ENCODE results near the gene MTFR2. TPM values are rescaled to one million over a fixed set of nuclear protein-coding genes. Genes with fewer than 3 reads are reported as not detected.

The MTFR2 gene
- total RNA-seq, 1 experiment from 2014 or later, result 6.0 TPM

- intact Hi-C loops (cut with micrococcal nuclease), result no loop called here
- ChIA-PET CTCF (interaction anchor here (2.0 kb wide), 1 partner anchor 17 kb away, joined by 18 read pairs; no protein-coding TSS in a partner anchor), POLR2A (no interaction called here)
- Mint-ChIP-seq H3K36me3 (ENCODE audit: insufficient read depth, unreplicated experiment) (no peaks in the 10 kb centered on the region), H3K27ac (ENCODE audit: low read depth, unreplicated experiment) (no peak overlapping the region), H3K9me3 (ENCODE audit: unreplicated experiment) (peaks cover 10% of the 10 kb centered on the region), H3K4me3 (ENCODE audit: unreplicated experiment) (no peak overlapping the region), H3K4me1 (ENCODE audit: insufficient read depth, unreplicated experiment) (peaks cover 6% of the 10 kb centered on the region), H3K27me3 (ENCODE audit: insufficient read depth, unreplicated experiment) (no peaks in the 10 kb centered on the region)
- no peak for TF ChIP-seq CTCF (IDR thresholded peaks at IDR 0.05; ENCODE audit: unreplicated experiment)
- no TSS peak for BruUV-seq (replicated peaks)
- no peak for DNase-seq (ENCODE audit: unreplicated experiment)
These were observed 40.6 kb downstream of the MTFR2 start for GRCh38 chr6:136209496-136209895.

GRCh38 chr6:136208783-136209182, 41.3 kb downstream of the MTFR2 start:
- H3K9me3 Mint-ChIP-seq (ENCODE audit: unreplicated experiment), result peaks cover 10% of the 10 kb centered on the region
- CTCF ChIA-PET, result interaction anchor here (0.6 to 0.7 kb wide), 3 partner anchors 14 to 784 kb away, joined by 3 to 4 read pairs (median 3); no protein-coding TSS in a partner anchor
- no peak overlapping the region for H3K27ac Mint-ChIP-seq (ENCODE audit: low read depth, unreplicated experiment)
- TF ChIP-seq CTCF (IDR thresholded peaks at IDR 0.05; ENCODE audit: unreplicated experiment), result no peak
- H3K4me3 Mint-ChIP-seq (ENCODE audit: unreplicated experiment), result no peak overlapping the region
- POLR2A ChIA-PET, result no interaction called here
- no TSS peak for BruUV-seq (replicated peaks)
- no peaks in the 10 kb centered on the region for H3K36me3 Mint-ChIP-seq (ENCODE audit: insufficient read depth, unreplicated experiment)
- intact Hi-C loops (cut with micrococcal nuclease), result no loop called here
- DNase-seq (ENCODE audit: unreplicated experiment), result no peak
- no peaks in the 10 kb centered on the region for H3K27me3 Mint-ChIP-seq (ENCODE audit: insufficient read depth, unreplicated experiment)
- H3K4me1 Mint-ChIP-seq (ENCODE audit: insufficient read depth, unreplicated experiment), result peaks cover 6% of the 10 kb centered on the region

- intact Hi-C loops (cut with micrococcal nuclease), result loop anchor here (1.0 to 5.0 kb wide), 2 partner anchors 169 to 665 kb away; no protein-coding TSS in a partner anchor
- H3K4me1 Mint-ChIP-seq (ENCODE audit: insufficient read depth, unreplicated experiment), result no peaks in the 10 kb centered on the region
- H3K9me3 Mint-ChIP-seq (ENCODE audit: unreplicated experiment), result no peaks in the 10 kb centered on the region
- H3K27ac Mint-ChIP-seq (ENCODE audit: low read depth, unreplicated experiment), result no peak overlapping the region
- ChIA-PET POLR2A (interaction anchor here (1.0 kb wide), 1 partner anchor 695 kb away, joined by 3 read pairs; no protein-coding TSS in a partner anchor), CTCF (interaction anchor here (0.7 to 1.5 kb wide), 6 partner anchors 14 to 1046 kb away, joined by 3 to 5 read pairs (median 4); no protein-coding TSS in a partner anchor)
- no peaks in the 10 kb centered on the region for H3K36me3 Mint-ChIP-seq (ENCODE audit: insufficient read depth, unreplicated experiment)
- peak; percentile 13 for TF ChIP-seq CTCF (IDR thresholded peaks at IDR 0.05; ENCODE audit: unreplicated experiment)
- H3K4me3 Mint-ChIP-seq (ENCODE audit: unreplicated experiment), result no peak overlapping the region
- peak; percentile 7 for DNase-seq (ENCODE audit: unreplicated experiment)
- no peaks in the 10 kb centered on the region for H3K27me3 Mint-ChIP-seq (ENCODE audit: insufficient read depth, unreplicated experiment)
- no TSS peak for BruUV-seq (replicated peaks)
These were observed 48.4 kb downstream of the MTFR2 start for GRCh38 chr6:136201732-136202131.

- CTCF ChIA-PET, result interaction anchor here (1.2 kb wide), 1 partner anchor 19 kb away, joined by 3 read pairs; no protein-coding TSS in a partner anchor
- H3K9me3 Mint-ChIP-seq (ENCODE audit: unreplicated experiment), result no peaks in the 10 kb centered on the region
These were observed 57.2 kb downstream of the MTFR2 start for GRCh38 chr6:136192902-136193301.

More at GRCh38 chr6:136192902-136193301, 57.2 kb downstream of the MTFR2 start:
- no peaks in the 10 kb centered on the region for H3K27me3 Mint-ChIP-seq (ENCODE audit: insufficient read depth, unreplicated experiment)
- intact Hi-C loops (cut with micrococcal nuclease), result no loop called here
- BruUV-seq (replicated peaks), result no TSS peak
- DNase-seq (ENCODE audit: unreplicated experiment), result no peak
- H3K36me3 Mint-ChIP-seq (ENCODE audit: insufficient read depth, unreplicated experiment), result peaks cover 7% of the 10 kb centered on the region
- POLR2A ChIA-PET, result no interaction called here
- no peak for TF ChIP-seq CTCF (IDR thresholded peaks at IDR 0.05; ENCODE audit: unreplicated experiment)
- H3K4me1 Mint-ChIP-seq (ENCODE audit: insufficient read depth, unreplicated experiment), result no peaks in the 10 kb centered on the region
- no peak overlapping the region for H3K4me3 Mint-ChIP-seq (ENCODE audit: unreplicated experiment)
- no peak overlapping the region for H3K27ac Mint-ChIP-seq (ENCODE audit: low read depth, unreplicated experiment)

Measured in MCF 10A (cell line).